T-helper 2 cell treated with Interferon-gamma antibody and Interleukin-4, amounts not matched to agents 5 μg/mL and 100 μg/mL, for 36 hours (primary cell): ENCODE measurements around the gene FBXL14.

Experiments
- DNase-seq: peaks from one replicate; pipeline ENCODE4 v3.0.0; 2021; ENCODE audit warnings: low spot score
- H3K27ac Mint-ChIP-seq: one replicate; pipeline ENCODE4 v1.8.0; 2021; ENCODE audit warnings: mild to moderate bottlenecking, mixed read lengths
- H3K27me3 Mint-ChIP-seq: one replicate; pipeline ENCODE4 v1.8.0; 2021; ENCODE audit warnings: low read depth, mixed read lengths
- H3K36me3 Mint-ChIP-seq: one replicate; pipeline ENCODE4 v1.8.0; 2021; ENCODE audit warnings: low read depth, mixed read lengths
- H3K4me1 Mint-ChIP-seq: one replicate; pipeline ENCODE4 v1.8.0; 2021; ENCODE audit warnings: low read depth, mixed read lengths
- H3K4me3 Mint-ChIP-seq: one replicate; pipeline ENCODE4 v1.8.0; 2022; ENCODE audit warnings: mild to moderate bottlenecking, moderate library complexity, mixed read lengths
- H3K9me3 Mint-ChIP-seq: one replicate; pipeline ENCODE4 v1.8.0; 2021; ENCODE audit warnings: mixed read lengths

The FBXL14 gene

DNA sequence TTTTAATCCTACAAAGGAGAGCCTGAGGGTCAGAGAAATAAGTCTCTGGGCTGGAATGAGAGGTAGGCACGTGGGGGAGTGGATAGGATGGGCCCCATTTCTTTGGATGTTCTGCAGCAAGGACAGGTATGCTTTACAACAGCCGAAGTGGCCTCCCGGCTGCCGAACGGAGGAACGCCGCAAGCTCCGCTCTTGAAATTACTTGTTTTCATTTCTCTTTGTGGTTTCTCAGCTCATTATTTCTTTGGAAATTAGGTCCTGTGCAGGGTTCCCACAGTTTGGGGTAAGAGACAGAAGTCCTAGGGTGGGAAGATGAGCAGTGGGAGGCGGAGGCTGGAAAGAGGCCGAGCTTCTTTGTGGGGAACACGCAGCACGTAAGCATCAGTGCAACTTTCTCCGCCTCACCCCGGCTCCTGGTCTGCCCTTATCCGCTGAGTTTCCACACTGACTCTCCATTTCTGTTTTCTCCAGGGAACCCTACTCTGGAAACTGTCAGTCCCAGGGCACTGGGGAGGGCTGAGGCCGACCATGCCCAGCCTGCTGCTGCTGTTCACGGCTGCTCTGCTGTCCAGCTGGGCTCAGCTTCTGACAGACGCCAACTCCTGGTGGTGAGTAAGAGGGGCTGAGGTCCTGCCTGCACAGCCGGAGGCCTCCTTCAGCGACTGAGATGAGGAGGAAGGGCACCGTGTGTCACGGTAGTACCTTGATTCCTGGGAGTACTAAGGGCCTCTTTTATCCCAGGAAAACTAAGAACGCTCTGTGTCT, 36.6 kb upstream of the FBXL14 start:
- no peak overlapping the region for H3K27ac Mint-ChIP-seq
- peaks cover 12% of the 10 kb centered on the region for H3K4me1 Mint-ChIP-seq
- no peaks in the 10 kb centered on the region for H3K9me3 Mint-ChIP-seq
- peak overlapping the region; percentile 58 for H3K4me3 Mint-ChIP-seq
- no peak for DNase-seq
- peaks cover 1% of the 10 kb centered on the region for H3K36me3 Mint-ChIP-seq
- H3K27me3 Mint-ChIP-seq, result peaks cover 83% of the 10 kb centered on the region

DNA sequence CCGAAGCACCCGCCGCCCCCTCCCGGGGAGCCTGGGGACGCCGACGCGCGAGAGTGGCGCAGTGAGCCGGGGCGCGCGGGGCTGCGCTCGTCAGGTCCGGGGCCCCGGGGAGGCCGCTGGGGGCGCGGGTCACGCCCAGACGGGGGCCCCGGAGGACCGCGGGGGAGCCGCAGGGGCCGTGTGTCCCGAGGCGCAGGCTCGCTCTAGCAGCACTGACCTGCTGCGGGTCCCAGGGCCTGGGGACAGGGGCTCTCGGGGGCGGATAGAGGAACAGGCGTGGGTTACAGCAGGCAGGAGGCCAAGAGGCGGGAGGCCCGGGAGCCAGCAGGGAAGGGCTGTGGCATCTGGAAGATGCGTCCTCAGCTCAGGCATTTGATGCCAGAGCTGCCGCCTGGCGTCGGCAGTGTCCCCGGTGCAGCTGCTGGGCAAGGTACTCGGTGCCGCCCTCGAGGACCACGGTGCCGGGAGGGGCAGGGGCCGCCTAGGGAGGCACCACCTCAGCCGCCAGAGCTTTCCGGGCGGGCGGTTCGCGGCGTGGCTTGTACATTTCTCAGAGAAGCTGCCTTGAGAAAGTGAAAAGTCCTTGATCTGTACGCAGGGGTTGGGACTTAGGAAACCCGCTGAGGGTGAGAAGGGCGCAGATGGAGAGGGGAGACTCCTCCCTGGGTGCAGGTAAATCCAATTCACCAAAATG, 35.9 kb upstream of the FBXL14 start:
- peaks cover 12% of the 10 kb centered on the region for H3K4me1 Mint-ChIP-seq
- no peaks in the 10 kb centered on the region for H3K9me3 Mint-ChIP-seq

DNA sequence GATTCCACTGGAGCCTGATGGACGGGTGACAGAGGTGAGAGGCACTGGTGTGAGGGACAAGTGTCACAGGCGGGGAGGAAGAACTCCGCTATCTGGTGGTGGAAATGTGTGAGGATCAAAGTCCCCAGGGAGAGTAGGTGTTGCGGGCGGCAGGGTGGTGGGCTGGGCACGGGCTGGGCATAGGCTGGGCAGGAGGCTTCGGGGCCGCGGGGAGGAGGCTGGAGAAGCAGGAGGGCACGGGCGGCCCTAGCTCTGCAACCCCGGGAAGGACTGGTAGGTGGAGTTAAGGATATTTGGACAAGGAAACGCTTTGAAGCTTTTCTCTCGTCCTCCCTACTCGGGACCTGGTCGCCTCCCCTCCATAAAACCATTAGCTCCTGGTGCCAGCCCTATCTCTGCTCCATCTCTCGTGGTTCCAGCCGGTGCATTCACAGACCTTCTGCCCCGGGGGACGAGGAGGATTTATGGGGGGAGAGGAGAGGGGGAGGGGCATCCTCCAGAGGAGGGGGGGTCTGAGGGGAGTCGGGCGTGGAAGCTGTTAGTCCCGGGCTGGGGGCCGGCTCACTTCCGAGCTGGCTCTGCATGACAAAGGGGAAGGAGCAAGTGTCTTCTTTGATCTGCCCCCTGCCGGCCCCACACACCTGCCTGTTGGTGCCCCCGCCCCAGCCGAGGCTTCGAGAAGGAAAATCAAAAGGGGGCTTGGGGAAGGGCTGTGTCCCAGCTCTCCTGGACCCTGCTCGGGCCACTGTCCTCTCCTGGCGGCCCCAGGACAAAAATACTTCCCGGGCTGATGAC, 35.2 kb upstream of the FBXL14 start:
- H3K36me3 Mint-ChIP-seq, result peaks cover 1% of the 10 kb centered on the region
- no peak for DNase-seq
- peaks cover 11% of the 10 kb centered on the region for H3K4me1 Mint-ChIP-seq
- no peaks in the 10 kb centered on the region for H3K9me3 Mint-ChIP-seq
- peak overlapping the region; percentile 19 for H3K27ac Mint-ChIP-seq
- peaks cover 77% of the 10 kb centered on the region for H3K27me3 Mint-ChIP-seq
- peak overlapping the region; percentile 66 for H3K4me3 Mint-ChIP-seq

More for the DNA sequence above, 35.9 kb upstream of the FBXL14 start:
- peaks cover 79% of the 10 kb centered on the region for H3K27me3 Mint-ChIP-seq
- no peak for DNase-seq
- H3K4me3 Mint-ChIP-seq, result peak overlapping the region; percentile 58
- H3K27ac Mint-ChIP-seq, result no peak overlapping the region
- peaks cover 1% of the 10 kb centered on the region for H3K36me3 Mint-ChIP-seq

DNA sequence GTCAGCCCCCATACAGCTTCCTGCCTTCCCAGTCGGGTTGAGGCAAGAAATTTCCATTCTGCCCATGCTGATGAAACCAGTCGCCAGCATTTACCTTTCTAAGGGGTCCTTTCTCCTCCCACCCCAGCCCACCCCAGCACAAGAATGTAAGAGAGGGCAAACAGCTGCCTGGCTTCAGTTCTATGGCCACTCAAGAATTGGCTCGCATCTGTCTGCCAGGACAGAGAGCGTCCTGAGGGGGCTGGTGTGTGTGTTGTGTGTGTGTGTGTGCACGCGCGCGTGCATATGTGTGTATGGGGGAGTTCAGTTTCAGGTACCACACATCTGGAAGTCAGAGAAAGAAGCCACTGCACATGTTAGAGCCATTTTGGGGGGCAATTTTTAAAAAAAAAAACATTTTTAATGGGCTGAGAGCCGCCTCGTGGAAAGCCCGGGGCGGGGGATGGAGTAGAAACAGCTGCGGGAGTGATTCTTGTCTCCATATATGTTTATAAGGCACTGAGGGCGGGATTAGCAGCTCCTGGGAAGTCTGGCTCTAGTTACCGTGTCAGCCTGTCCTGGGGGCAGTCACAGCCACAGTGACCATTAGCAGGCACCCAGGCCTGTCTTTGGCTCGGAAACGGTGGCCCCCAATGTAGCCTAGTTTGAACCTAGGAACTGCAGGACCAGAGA, 34.4 kb upstream of the FBXL14 start, which contains the start of gene WNT5B:
WNT5B (plus strand) TSS at position 566 of the 672 bp plus-strand sequence. CDS start 2,124 bp downstream, outside the sequence.
- Mint-ChIP-seq H3K9me3 (no peaks in the 10 kb centered on the region), H3K36me3 (peaks cover 1% of the 10 kb centered on the region), H3K27me3 (peaks cover 72% of the 10 kb centered on the region), H3K27ac (peak within 1 kb of the TSS; percentile 19), H3K4me1 (peaks cover 10% of the 10 kb centered on the region), H3K4me3 (peak within 1 kb of the TSS; percentile 66)
- no peak for DNase-seq

DNA sequence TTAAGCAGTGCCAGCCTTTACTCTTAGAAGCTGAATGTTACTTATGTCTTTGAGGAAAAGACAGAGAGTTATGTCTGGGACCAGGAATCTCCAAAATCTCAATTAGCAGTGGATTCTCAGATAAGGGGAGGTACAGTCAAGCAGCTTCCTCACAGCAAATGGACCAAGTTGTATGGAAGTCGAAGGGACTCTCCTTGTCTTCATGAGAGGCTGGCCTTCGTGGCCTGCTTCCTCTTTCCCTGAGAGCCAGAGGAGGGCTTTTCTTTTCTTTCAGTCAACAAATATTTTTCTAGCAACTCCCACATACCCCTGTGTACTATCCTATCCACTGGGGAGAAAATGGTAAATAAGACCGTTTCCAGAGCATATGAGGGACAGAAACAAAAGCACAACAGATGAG, 28.0 kb upstream of the FBXL14 start:
- H3K27me3 Mint-ChIP-seq, result peaks cover 11% of the 10 kb centered on the region
- no peak overlapping the region for H3K4me3 Mint-ChIP-seq
- no peak for DNase-seq
- no peak overlapping the region for H3K27ac Mint-ChIP-seq
- no peaks in the 10 kb centered on the region for H3K9me3 Mint-ChIP-seq
- no peaks in the 10 kb centered on the region for H3K36me3 Mint-ChIP-seq
- peaks cover 15% of the 10 kb centered on the region for H3K4me1 Mint-ChIP-seq

DNA sequence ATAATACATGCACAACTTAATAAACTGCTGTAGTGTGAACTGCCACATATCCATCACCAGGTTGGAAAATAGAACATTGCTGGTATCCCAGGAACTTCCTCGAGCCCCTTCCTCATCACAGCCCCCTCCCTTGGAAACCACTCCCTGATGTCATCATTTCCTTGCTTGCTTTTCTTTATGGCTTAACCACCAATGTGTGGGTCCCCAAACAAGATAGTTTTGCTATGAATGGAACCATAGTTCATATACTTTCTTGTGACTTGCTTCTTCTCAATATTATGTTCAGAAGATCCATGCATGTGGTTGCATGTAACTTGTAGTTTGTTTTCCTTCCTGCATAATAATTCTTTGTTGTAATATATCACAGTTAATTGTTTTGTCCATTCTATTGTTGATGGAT, 25.7 kb upstream of the FBXL14 start:
- Mint-ChIP-seq H3K27ac (no peak overlapping the region), H3K4me3 (no peak overlapping the region)

DNA sequence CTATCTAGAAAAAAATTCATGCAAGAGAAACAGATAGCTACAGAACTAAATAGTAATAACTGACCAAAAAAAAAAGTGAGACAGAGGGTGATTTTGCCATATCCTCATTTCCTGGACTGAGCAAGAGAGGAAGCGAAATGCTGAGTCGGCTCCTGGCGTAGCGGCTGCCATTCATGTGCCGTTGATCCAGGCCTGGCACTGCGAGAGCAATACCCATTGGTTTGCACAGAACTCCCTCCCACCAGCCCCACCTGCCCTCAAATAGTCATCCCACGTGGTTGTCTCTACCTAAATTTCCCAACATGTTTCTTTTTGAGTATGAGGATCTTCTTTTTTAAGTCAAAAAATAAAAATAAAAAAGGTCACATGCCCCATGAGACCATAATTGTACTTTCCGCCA, 25.2 kb upstream of the FBXL14 start:
- no peak overlapping the region for H3K27ac Mint-ChIP-seq
- peak; percentile 22 for DNase-seq
- H3K36me3 Mint-ChIP-seq, result no peaks in the 10 kb centered on the region
- H3K4me1 Mint-ChIP-seq, result peaks cover 25% of the 10 kb centered on the region
- H3K4me3 Mint-ChIP-seq, result no peak overlapping the region
- H3K9me3 Mint-ChIP-seq, result no peaks in the 10 kb centered on the region
- no peaks in the 10 kb centered on the region for H3K27me3 Mint-ChIP-seq

More for the DNA sequence above, 25.7 kb upstream of the FBXL14 start:
- Mint-ChIP-seq H3K27me3 (peaks cover 3% of the 10 kb centered on the region), H3K9me3 (no peaks in the 10 kb centered on the region), H3K4me1 (peaks cover 25% of the 10 kb centered on the region), H3K36me3 (no peaks in the 10 kb centered on the region)
- DNase-seq, result no peak

DNA sequence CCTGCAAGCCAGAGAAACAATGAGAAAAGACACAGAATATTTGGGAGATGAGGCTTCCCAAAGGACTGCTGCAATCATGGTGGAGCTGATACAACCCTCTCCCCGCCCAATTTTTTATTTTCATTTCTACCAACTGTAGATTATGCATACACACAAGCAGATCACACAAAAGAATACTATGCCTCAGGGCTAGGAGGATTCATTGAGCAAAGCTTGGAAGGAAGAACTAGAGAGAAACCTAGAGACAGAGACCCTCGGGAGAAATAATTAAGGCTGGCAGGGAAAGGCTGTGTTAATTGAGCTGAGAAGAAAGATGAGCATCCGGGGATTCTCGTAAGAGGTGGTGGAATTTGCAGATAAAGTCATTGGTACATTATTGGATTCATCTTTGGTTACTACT, 24.8 kb upstream of the FBXL14 start:
- H3K27ac Mint-ChIP-seq, result no peak overlapping the region
- H3K4me1 Mint-ChIP-seq, result peaks cover 25% of the 10 kb centered on the region

DNA sequence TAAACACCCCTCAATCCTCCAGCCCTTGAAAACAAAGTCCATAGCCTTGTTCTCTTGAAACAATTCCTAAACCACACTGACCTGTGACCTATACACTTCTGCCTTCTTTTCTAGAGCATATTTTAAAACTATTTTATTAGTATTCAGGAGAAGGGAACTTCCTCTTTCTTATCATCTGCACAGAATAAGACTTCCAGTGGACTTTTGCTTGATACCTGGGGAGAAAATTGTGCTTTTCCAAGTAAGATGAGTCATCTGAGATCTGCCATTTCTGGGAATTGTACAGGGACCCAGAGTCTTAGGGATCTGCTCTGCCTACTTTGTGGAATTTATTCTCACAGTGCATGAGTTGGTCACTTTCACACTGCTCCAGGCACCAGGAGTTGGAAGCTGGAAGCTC, 24.1 kb upstream of the FBXL14 start:
- no peak overlapping the region for H3K27ac Mint-ChIP-seq
- no peaks in the 10 kb centered on the region for H3K27me3 Mint-ChIP-seq
- H3K36me3 Mint-ChIP-seq, result no peaks in the 10 kb centered on the region
- no peak for DNase-seq
- no peak overlapping the region for H3K4me3 Mint-ChIP-seq
- no peaks in the 10 kb centered on the region for H3K9me3 Mint-ChIP-seq
- peaks cover 25% of the 10 kb centered on the region for H3K4me1 Mint-ChIP-seq

More for the DNA sequence above, 24.8 kb upstream of the FBXL14 start:
- H3K27me3 Mint-ChIP-seq, result no peaks in the 10 kb centered on the region
- no peaks in the 10 kb centered on the region for H3K36me3 Mint-ChIP-seq
- H3K9me3 Mint-ChIP-seq, result no peaks in the 10 kb centered on the region
- no peak for DNase-seq
- H3K4me3 Mint-ChIP-seq, result no peak overlapping the region

DNA sequence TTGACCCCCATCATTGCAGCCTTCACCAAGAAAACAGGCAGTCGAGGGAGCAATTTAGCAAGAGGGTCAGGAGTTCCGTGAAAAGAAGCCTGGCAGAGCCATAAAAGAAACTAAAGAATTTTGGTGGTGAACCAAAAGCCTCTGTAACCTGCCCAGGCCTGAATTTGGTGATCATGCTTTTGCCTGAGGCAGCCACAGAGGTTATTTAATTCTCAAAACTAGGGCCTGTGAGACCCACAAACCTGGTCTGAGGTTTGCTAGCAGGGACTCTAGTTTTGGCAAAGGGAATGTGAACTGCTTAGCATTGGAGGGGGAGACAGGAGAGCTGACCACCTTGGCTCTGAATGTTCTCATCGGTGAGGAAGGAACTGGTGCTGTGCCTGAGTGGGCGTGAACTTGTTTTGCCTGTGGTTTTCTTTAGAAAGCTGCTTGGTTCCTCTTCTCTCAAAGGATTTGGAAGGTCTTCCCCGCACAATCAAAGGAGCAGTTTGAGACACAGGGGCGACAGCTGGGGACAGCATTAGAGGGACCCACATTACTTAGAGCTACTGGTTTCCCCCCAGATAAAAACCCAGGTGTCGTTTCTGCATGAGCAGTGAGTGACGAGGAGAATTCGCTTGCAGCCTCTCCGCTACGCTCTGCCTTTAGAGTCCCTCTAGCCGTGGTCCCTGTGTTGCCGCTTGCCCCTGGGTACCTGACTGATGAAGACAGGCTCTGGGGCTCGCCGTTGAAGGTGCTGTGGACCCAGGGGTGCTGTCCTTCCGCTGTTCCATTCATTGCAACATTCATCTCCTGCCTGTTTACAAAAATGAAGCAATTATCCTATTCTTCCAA, 22.1 kb upstream of the FBXL14 start:
- Mint-ChIP-seq H3K36me3 (no peaks in the 10 kb centered on the region), H3K27ac (no peak overlapping the region), H3K4me3 (no peak overlapping the region), H3K9me3 (no peaks in the 10 kb centered on the region), H3K4me1 (peaks cover 25% of the 10 kb centered on the region), H3K27me3 (peaks cover 2% of the 10 kb centered on the region)
- DNase-seq, result no peak

DNA sequence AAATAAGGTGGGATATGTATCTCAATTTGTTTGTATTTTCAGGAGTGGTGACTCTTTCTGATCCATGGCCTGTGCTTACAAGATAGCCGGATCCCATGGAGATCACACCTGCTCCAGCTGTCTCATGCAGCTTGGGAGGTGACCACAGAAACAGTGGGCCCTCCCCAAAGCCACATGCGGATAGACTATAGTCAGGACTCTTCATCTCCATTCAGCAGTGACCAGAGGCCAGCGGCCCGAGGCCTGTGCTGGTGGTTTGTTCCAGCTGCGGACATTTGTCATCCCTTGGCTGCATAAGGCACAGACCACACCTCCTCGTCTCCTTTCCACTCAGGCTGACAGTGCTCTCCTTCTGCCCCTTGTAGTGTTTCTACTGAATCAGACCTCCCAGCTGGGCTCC, 20.0 kb upstream of the FBXL14 start:
- H3K4me1 Mint-ChIP-seq, result peaks cover 16% of the 10 kb centered on the region
- no peak overlapping the region for H3K27ac Mint-ChIP-seq
- peaks cover 2% of the 10 kb centered on the region for H3K27me3 Mint-ChIP-seq
- H3K36me3 Mint-ChIP-seq, result no peaks in the 10 kb centered on the region
- H3K9me3 Mint-ChIP-seq, result no peaks in the 10 kb centered on the region
- H3K4me3 Mint-ChIP-seq, result no peak overlapping the region
- no peak for DNase-seq

DNA sequence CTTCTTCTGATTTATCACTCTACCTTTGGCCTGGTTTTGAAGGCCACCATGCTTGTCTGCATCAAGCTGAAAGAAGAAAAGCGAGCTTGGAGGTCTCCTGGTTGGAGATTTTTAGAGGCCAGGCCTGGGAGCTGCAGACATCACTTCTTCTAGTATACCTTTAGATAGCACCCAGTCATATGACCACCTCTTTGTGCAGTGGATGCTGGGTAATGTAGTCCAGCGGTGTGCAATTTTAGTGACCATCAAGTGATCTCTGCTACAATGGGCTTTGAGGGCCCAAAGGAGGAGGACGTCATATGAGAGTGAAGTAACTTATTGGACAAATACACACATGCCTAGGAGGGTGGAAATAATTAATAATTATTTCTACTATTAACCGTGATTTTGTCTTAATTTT, 19.5 kb upstream of the FBXL14 start:
- no peak overlapping the region for H3K4me3 Mint-ChIP-seq
- peaks cover 4% of the 10 kb centered on the region for H3K27me3 Mint-ChIP-seq
- no peaks in the 10 kb centered on the region for H3K36me3 Mint-ChIP-seq
- no peak overlapping the region for H3K27ac Mint-ChIP-seq
- H3K4me1 Mint-ChIP-seq, result peaks cover 12% of the 10 kb centered on the region
- DNase-seq, result no peak
- H3K9me3 Mint-ChIP-seq, result no peaks in the 10 kb centered on the region
